IPS DF 19.7 (cell line): Measurements from ENCODE around the gene ZNF574.
A peak's percentile ranks its signal among the peaks of the same experiment; 100 is the strongest.
"Not testable (repeated sequence)": the region's sequence is repeated elsewhere in the genome, so short reads cannot be mapped to it uniquely, and the experiment has no call there.

Source experiments
- DNase-seq: peaks from one replicate; pipeline ENCODE4 v3.0.0-alpha.2; 2013; ENCODE audit warnings: low read depth, low spot score

ZNF574 gene

GRCh38 chr19:42075616-42076379, at the start of gene ZNF574:
TSS of gene ZNF574 (plus strand) at chr19:42076166. CDS start at chr19:42078607, 2,441 bp downstream.
- peak; percentile 98 for DNase-seq

GRCh38 chr19:42028304-42029216, 47.4 kb upstream of the ZNF574 start:
- DNase-seq: peak; percentile 28

- no peak for DNase-seq
Observed at GRCh38 chr19:42030645-42031440, 45.1 kb upstream of the ZNF574 start.

GRCh38 chr19:42032431-42032830, 43.5 kb upstream of the ZNF574 start:
- DNase-seq: peak; percentile 57

- DNase-seq: no peak
Observed at GRCh38 chr19:42033413-42033812, 42.6 kb upstream of the ZNF574 start.

GRCh38 chr19:42034640-42035391, 41.1 kb upstream of the ZNF574 start:
- peak; percentile 47 for DNase-seq

GRCh38 chr19:42037649-42038048, 38.3 kb upstream of the ZNF574 start:
- DNase-seq: no peak

GRCh38 chr19:42038666-42039065, 37.3 kb upstream of the ZNF574 start:
- no peak for DNase-seq

- no peak for DNase-seq
Observed at GRCh38 chr19:42040031-42040430, 35.9 kb upstream of the ZNF574 start.

GRCh38 chr19:42040491-42040890, 35.5 kb upstream of the ZNF574 start:
- not testable (repeated sequence) for DNase-seq

- no peak for DNase-seq
Observed at GRCh38 chr19:42042455-42043170, 33.4 kb upstream of the ZNF574 start.

- no peak for DNase-seq
Observed at GRCh38 chr19:42045575-42045974, 30.4 kb upstream of the ZNF574 start.

- no peak for DNase-seq
Observed at GRCh38 chr19:42048992-42049391, 27.0 kb upstream of the ZNF574 start.

- no peak for DNase-seq
Observed at GRCh38 chr19:42051166-42052115, 24.5 kb upstream of the ZNF574 start.

GRCh38 chr19:42052241-42052863, 23.6 kb upstream of the ZNF574 start:
- DNase-seq: no peak

GRCh38 chr19:42053037-42053935, 22.7 kb upstream of the ZNF574 start:
- DNase-seq: no peak

GRCh38 chr19:42054205-42054604, 21.8 kb upstream of the ZNF574 start:
- no peak for DNase-seq

- no peak for DNase-seq
Observed at GRCh38 chr19:42057846-42058245, 18.1 kb upstream of the ZNF574 start.
